SU-DHL-6 (cell line): ENCODE data around the gene APOD.
A peak's percentile ranks its signal among the peaks of the same experiment; 100 is the strongest.

Experiments
- H2AFZ ChIP-seq: fragments of 200-600 bp; sonication (generic); 2 replicates; pipeline ENCODE4 v1.6.1; 2014; ENCODE audit warnings: low read depth, mild to moderate bottlenecking, moderate library complexity, mixed read lengths, antibody characterized with exemption, low read length; ENCODE audit not compliant: severe bottlenecking
- H3F3A ChIP-seq: fragments of 200-600 bp; shearing (Covaris generic); 2 replicates; pipeline ENCODE4 v1.6.0; 2016; ENCODE audit warnings: antibody characterized with exemption, mild to moderate bottlenecking; ENCODE audit not compliant: insufficient read depth
- H3K27ac ChIP-seq: fragments of 200-600 bp; sonication (generic); 2 replicates; pipeline ENCODE4 v1.5.1; 2016; ENCODE audit warnings: low read depth, mild to moderate bottlenecking, low read length, moderate library complexity, mixed read lengths
- H3K27me3 ChIP-seq: fragments of 200-600 bp; sonication (generic), shearing (Covaris generic); 2 replicates; pipeline ENCODE4 v1.6.0; 2014; ENCODE audit warnings: mild to moderate bottlenecking, low read length
- H3K36me3 ChIP-seq: fragments of 200-600 bp; sonication (generic); 2 replicates; pipeline ENCODE4 v1.6.1; 2014; ENCODE audit warnings: mild to moderate bottlenecking, low read length, mixed read lengths
- H3K4me2 ChIP-seq: fragments of 300-600, 200-600 bp; shearing (Covaris generic), sonication (generic); 2 replicates; pipeline ENCODE4 v1.6.0; 2014; ENCODE audit warnings: low read length, low read depth, mild to moderate bottlenecking; ENCODE audit not compliant: poor library complexity, severe bottlenecking
- H3K4me3 ChIP-seq: fragments of 200-600 bp; sonication (generic); 2 replicates; pipeline ENCODE4 v1.5.1; 2014; ENCODE audit warnings: antibody characterized with exemption, low read length, mild to moderate bottlenecking, mixed read lengths; ENCODE audit not compliant: insufficient read depth, poor library complexity, severe bottlenecking
- H3K79me2 ChIP-seq: fragments of 200-600 bp; sonication (generic); 2 replicates; pipeline ENCODE4 v1.6.1; 2014; ENCODE audit warnings: mild to moderate bottlenecking, low read length, moderate library complexity; ENCODE audit not compliant: insufficient read depth
- H3K9ac ChIP-seq: fragments of 200-600 bp; sonication (generic); 2 replicates; pipeline ENCODE4 v1.7.0; 2014; ENCODE audit warnings: mild to moderate bottlenecking, low read length
- H3K9me2 ChIP-seq: fragments of 200-600 bp; sonication (generic); replicated peaks from 2 replicates; pipeline ENCODE4 v1.6.1; 2014; ENCODE audit warnings: low read length; ENCODE audit not compliant: insufficient read depth
- H3K9me3 ChIP-seq: fragments of 200-600 bp; sonication (generic); 2 replicates; pipeline ENCODE4 v1.6.1; 2014; ENCODE audit warnings: low read length, mixed read lengths; ENCODE audit not compliant: insufficient read depth
- H4K20me1 ChIP-seq: fragments of 200-600 bp; sonication (generic); 2 replicates; pipeline ENCODE4 v1.6.1; 2014; ENCODE audit warnings: low read depth, mild to moderate bottlenecking, antibody characterized with exemption, low read length, moderate library complexity, mixed read lengths
- CTCF ChIP-seq: fragments of 200-600 bp; sonication (generic); IDR thresholded peaks from one replicate; pipeline ENCODE4 v1.5.1; 2017; ENCODE audit warnings: antibody characterized with exemption, mild to moderate bottlenecking, low read length, moderate library complexity; ENCODE audit not compliant: insufficient read depth, poor library complexity, severe bottlenecking
- EZH2phosphoT487 ChIP-seq: fragments of 200-600 bp; sonication (generic), shearing (Covaris generic); conservative IDR thresholded peaks from 2 replicates; pipeline ENCODE4 v1.6.1; 2018; ENCODE audit warnings: mild to moderate bottlenecking, antibody characterized with exemption, low read length, moderate library complexity, mixed read lengths

The APOD gene

GRCh38 chr3:195526492-195526891 is 57.2 kb downstream of the APOD start:
- Histone ChIP-seq H3K9me3 (no peaks in the 10 kb centered on the region), H3K79me2 (peaks cover 24% of the 10 kb centered on the region; the same call in 1 of the 2 replicates), H3K4me2 (no peak overlapping the region), H3K9ac (no peak overlapping the region), H3K9me2 (no peaks in the 10 kb centered on the region), H3K36me3 (peaks cover 4% of the 10 kb centered on the region; the same call in 1 of the 2 replicates), H3F3A (peaks cover 14% of the 10 kb centered on the region; the same call in 1 of the 2 replicates), H3K27ac (no peak overlapping the region), H2AFZ (no peak overlapping the region), H3K27me3 (no peaks in the 10 kb centered on the region), H4K20me1 (no peaks in the 10 kb centered on the region), H3K4me3 (no peak overlapping the region)
- TF ChIP-seq EZH2phosphoT487, result no peak
- TF ChIP-seq CTCF, result no peak

- TF ChIP-seq CTCF (no peak), EZH2phosphoT487 (no peak)
- H3K9ac ChIP-seq, result no peak overlapping the region
Observed at GRCh38 chr3:195524171-195524896, 59.4 kb downstream of the APOD start.

GRCh38 chr3:195522254-195523023 is 61.3 kb downstream of the APOD start:
- TF ChIP-seq EZH2phosphoT487, result no peak
- TF ChIP-seq CTCF, result peak; percentile 51
- H3F3A ChIP-seq, result peaks cover 14% of the 10 kb centered on the region; the same call in 1 of the 2 replicates
- H2AFZ ChIP-seq, result no peak overlapping the region
- no peaks in the 10 kb centered on the region for H3K27me3 ChIP-seq
- peaks cover 4% of the 10 kb centered on the region; the same call in 1 of the 2 replicates for H3K79me2 ChIP-seq
- peak overlapping the region; percentile 4; the same call in 1 of the 2 replicates for H3K27ac ChIP-seq
- no peak overlapping the region for H3K4me3 ChIP-seq
- H3K36me3 ChIP-seq, result peaks cover 2% of the 10 kb centered on the region; the same call in 1 of the 2 replicates
- H4K20me1 ChIP-seq, result no peaks in the 10 kb centered on the region
- peak overlapping the region; percentile 39 for H3K4me2 ChIP-seq
- H3K9me3 ChIP-seq, result no peaks in the 10 kb centered on the region
- no peaks in the 10 kb centered on the region for H3K9me2 ChIP-seq
- H3K9ac ChIP-seq, result no peak overlapping the region

More at GRCh38 chr3:195524171-195524896, 59.4 kb downstream of the APOD start:
- H3F3A ChIP-seq, result peaks cover 14% of the 10 kb centered on the region; the same call in 1 of the 2 replicates
- H3K27me3 ChIP-seq, result no peaks in the 10 kb centered on the region
- no peaks in the 10 kb centered on the region for H4K20me1 ChIP-seq
- no peaks in the 10 kb centered on the region for H3K9me2 ChIP-seq
- H3K4me2 ChIP-seq, result no peak overlapping the region
- no peak overlapping the region for H3K4me3 ChIP-seq
- H3K36me3 ChIP-seq, result peaks cover 4% of the 10 kb centered on the region; the same call in 1 of the 2 replicates
- peaks cover 5% of the 10 kb centered on the region; the same call in 1 of the 2 replicates for H3K79me2 ChIP-seq
- no peaks in the 10 kb centered on the region for H3K9me3 ChIP-seq
- no peak overlapping the region for H2AFZ ChIP-seq
- H3K27ac ChIP-seq, result no peak overlapping the region
